Skin epidermis (tissue), 12 donors: ENCODE data around the gene ARHGAP24.
"Not testable (repeated sequence)": the region's sequence is repeated elsewhere in the genome, so short reads cannot be mapped to it uniquely, and the experiment has no call there.

Experiments
- H3K27ac ChIP-seq, 21 experiments: fragments of 200-600 bp; sonication (generic) in 11 of 21; one replicate each; pipeline ENCODE4 v1.5.0; 2020; ENCODE audit warnings: mild to moderate bottlenecking in 3 of 21, inconsistent platforms in 2 of 21, moderate library complexity in 2 of 21
- H3K4me3 ChIP-seq, 7 experiments: fragments of 200-600 bp; sonication (generic) in 2 of 7; one replicate each; pipeline ENCODE4 v1.5.0; 2020; ENCODE audit warnings: inconsistent platforms in 2 of 7, mild to moderate bottlenecking in 2 of 7, moderate library complexity in 1 of 7

ARHGAP24 gene

DNA sequence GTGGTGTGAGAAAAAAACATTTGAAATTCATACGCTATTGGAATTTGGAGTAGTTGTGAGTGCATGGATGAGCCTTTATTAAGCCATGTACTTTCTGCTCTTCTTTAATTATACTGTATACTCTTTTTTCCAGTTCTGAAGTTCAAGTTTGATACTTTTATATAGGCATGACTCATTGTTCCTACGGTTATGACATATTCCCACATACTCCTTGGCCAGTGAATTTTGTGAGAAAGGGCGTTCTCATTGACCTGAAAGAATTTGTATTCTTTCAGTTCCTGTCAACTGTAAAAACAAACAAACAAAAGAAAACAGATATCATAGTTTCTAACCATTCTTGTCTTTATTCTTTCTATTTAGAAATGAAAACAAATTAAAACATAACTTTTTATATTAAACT lies 477.6 kb downstream of the ARHGAP24 start:
- H3K4me3 ChIP-seq: no peak overlapping the region
- no peak overlapping the region for H3K27ac ChIP-seq

DNA sequence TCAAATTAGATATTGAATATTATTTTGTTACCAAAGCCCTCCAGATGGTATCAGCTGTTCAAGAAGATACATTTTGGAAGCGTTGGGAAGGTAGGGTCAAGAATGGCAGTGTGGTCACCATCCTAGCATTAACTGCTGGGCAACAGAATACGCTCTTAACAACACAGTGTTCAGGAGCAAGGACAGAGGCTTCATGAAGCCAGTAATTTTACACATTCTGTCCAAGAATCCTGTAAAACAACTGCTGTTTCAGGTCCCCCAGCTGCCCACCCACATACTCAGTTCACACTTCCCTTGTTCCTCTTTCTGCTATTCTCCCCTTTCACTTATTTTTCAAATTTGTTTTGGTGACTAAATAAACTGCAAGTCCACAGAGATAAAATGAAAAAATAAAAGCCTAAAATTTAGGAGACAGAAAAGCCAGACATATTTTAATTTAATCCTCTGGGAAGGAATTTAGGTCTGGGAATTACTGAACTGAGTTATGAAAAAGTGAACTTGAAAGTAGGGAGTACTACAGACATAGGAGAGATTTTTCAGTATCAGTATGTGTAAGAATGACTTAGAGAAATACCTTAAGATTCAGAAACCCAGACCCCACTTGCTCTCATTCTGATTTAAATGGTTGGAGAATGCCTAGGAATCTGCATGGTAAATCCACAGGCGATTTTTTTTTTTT lies 478.2 kb downstream of the ARHGAP24 start:
- H3K4me3 ChIP-seq: no peak overlapping the region
- no peak overlapping the region for H3K27ac ChIP-seq

DNA sequence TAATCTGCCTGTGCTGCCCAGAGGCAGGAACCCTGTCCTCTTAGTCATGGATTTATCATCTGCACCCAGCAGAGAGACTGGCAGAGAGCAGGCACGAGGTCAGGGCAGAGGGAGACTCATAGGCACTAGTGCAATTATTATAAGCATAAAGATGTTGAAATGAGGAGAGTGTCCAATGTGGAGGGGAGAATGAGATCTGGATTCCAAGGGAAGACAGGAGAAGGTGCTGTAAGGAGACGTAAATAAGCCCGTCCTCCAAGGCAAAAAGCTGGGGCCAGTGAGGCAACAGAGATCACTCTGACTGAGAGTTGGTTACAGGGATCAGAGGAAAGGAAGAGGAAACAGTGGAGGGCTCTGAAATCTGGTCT lies 478.7 kb downstream of the ARHGAP24 start:
- Histone ChIP-seq H3K4me3 (no peak overlapping the region), H3K27ac (no peak overlapping the region)

DNA sequence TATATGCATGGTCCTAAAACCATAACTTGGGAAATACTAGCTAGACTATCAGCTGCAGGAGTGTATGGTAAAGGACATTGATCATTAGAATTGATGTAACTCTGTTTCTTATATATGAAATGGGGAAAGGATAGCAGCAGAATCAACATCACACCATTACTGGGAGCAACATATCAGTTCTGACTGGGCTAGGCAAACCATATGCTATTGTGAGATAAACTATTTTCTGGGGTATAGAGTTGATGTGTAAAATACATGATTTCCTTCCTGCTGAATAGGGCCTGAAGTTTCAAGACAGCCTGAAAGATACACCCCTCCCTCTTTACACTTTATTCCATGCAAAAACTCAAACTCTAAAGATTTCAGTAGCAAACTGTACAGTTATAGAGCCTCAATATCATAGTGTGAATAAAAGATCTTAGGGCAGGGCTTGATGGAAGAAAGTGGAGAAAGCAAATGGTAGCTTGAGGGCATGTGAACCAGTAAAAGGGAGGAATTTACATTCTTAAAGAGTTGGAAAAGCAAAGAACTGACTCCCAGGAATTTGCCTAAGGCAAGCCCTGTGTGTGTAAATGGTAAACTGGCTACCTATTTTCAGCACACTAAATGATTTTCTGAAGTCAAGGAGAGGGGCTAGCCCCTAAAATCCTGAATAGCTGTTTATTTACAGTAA lies 480.8 kb downstream of the ARHGAP24 start:
- Histone ChIP-seq H3K27ac (no peak overlapping the region), H3K4me3 (no peak overlapping the region)

DNA sequence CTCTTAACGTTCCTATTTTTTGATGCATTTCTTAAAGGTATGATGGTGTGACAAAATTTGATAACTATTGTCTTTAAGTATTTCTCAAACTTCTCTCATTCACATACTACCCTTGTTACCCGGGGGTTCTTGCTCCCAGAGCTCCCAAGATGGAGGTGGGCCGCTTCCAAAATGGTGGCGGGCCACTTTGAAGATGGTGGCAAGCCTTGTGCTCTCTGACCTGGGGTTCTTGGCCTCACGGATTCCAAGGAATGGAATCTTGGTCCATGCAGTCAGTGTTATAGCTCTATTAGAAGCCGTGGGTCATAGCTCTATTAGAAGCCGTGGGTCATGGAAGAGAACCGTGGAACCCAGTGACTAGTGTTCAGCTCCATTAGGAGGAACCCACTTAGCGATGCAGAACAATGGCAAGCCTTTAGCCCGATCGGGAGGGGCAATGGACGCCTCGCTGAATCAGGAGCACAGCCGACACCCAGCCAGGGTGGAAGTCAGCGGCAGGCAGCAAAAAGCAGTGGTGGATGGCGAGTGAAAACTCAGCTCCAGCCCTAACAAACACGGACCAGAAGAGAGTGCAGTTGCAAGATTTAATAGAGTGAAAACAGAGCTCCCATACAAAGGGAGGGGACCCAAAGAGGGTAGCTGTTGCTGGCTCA lies 481.5 kb downstream of the ARHGAP24 start:
- H3K27ac ChIP-seq: no peak overlapping the region
- no peak overlapping the region for H3K4me3 ChIP-seq

DNA sequence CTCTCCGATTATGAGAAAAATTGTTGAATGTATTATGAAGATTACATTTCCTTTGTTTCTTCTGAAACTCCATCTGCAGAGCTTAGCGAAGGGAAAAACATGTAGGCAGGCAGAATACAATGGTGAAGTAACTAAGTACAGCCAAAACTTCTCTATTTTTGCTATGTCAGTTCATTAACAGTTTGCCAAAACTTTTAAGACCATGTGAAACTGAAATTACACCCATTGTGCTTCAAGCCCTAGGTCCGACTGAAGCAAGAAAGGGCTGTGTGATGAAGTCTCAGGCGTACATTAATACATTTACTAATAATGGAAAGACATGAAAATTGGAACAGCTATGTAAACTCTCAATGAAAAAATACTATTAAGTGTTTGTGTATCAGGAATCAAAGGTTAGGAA lies 486.9 kb downstream of the ARHGAP24 start:
- H3K27ac ChIP-seq: no peak overlapping the region
- no peak overlapping the region for H3K4me3 ChIP-seq

DNA sequence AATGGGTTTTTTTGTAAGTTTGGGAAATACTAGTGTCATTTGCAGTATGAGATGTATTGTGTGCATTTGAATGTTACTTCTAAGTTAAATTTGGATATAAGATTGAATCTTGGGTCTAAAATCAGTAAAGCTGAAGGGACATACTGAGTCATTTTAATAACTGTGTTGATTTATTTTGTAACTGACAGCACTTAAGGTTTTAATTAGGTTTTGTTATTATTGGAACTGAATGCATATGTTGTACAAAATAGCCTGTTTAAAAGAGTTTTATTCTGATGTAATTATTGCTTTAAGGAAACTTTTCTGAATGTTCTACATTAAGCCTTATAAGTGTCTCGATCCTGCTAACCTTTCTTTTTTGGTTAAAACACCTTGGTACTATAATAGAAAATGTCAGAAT lies 488.3 kb downstream of the ARHGAP24 start:
- H3K4me3 ChIP-seq: no peak overlapping the region
- no peak overlapping the region for H3K27ac ChIP-seq

DNA sequence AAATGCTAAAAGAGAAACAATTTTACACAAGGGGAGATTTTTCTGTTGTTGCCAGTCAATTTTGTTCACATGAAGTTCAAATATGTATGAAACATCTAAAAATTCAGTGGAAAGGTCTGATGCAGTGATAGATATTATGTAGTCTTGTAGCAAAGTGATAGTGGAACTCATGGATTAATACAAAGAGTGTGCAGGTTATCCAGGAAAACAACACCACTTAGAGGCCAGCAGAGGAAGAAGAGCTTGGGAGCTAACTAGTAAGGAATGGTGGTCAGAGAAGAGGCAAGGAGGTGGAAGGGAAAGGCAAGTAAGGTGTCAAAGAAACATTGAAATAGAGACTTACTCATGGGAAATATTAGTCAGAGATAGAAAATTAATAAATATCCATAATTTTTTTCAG lies 489.3 kb downstream of the ARHGAP24 start:
- H3K4me3 ChIP-seq: no peak overlapping the region
- H3K27ac ChIP-seq: no peak overlapping the region

DNA sequence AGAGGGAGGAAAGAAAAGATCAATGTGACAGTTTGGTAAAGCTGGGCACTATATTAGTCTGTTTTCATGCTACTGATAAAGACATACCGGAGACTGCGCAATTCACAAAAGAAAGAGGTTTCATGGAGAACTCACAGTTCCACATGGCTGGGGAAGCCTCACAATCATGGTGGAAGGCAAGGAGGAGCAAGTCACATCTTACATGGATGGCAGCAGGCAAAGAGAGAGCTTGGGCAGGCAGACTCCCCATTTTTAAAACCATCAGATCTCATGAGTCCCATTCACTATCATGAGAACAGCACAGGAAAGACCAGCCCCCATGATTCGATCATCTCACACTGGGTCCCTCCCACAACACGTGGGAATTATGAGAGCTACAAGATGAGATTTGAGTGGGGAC lies 490.1 kb downstream of the ARHGAP24 start:
- H3K27ac ChIP-seq: peak overlapping the region in 2 of 21 experiments; percentile 9 to 15

DNA sequence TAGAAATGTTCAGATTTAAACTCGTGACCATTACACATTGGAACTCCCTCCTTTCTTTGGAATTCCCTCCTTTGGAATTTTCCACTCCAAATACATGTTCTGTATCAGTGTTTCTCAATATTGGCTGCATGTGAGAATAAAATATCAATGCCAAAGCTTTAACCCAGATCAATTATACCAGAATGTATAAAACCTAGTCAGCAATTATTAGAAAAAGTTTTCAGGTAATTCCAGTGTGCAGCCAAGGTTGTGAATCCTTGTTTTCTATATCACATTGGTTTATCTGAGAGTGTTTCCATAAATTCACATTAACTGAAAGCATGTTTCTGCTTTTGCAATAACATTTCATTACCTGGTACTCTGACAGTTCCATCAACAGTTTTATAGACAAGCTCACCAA lies 490.6 kb downstream of the ARHGAP24 start:
- Histone ChIP-seq H3K27ac (peak overlapping the region in 2 of 21 experiments; percentile 14 to 57), H3K4me3 (no peak overlapping the region)

More for the DNA sequence above, 490.1 kb downstream of the ARHGAP24 start:
- H3K4me3 ChIP-seq: not testable (repeated sequence)

DNA sequence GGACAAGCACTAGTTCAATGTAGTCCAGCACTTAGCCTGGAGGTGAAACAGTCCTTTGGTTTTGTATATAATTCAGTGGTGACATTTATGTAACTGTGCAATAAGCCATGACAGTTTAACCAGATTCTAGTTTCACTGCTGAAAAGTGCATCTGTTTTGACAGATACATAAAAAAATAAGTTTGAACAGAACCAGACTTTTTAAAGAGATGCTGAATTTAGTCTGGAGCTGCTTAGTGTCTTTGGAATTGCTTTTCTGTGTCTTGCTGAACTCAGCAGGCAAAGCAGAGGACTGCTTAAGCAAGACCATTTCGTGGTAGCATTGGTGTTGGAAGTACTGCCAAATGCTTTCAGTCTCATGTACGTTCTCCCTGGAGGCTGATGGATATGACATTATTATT lies 491.4 kb downstream of the ARHGAP24 start:
- Histone ChIP-seq H3K27ac (peak overlapping the region in 3 of 21 experiments; percentile 14 to 57 (median 14)), H3K4me3 (no peak overlapping the region)

DNA sequence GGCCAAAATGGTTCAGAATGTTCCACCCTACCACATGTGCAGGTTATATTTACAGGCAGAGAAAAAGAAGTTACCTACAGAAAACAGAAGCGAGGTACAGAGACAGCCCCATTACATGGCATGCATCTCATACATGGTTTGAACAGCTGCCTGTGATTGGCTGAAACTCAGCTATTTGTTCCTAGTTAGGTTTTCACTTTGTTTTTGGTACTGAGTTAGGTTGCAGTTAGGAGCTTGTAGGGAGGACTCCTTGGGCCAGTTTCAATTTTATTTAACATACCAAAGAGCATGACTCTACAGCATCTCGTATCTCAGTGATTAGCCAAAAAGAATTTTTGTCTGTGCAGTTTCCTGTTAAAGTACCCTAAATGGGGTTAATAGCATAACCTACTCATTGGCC lies 492.9 kb downstream of the ARHGAP24 start:
- Histone ChIP-seq H3K27ac (peak overlapping the region in 2 of 21 experiments; percentile 7 to 22), H3K4me3 (no peak overlapping the region)

DNA sequence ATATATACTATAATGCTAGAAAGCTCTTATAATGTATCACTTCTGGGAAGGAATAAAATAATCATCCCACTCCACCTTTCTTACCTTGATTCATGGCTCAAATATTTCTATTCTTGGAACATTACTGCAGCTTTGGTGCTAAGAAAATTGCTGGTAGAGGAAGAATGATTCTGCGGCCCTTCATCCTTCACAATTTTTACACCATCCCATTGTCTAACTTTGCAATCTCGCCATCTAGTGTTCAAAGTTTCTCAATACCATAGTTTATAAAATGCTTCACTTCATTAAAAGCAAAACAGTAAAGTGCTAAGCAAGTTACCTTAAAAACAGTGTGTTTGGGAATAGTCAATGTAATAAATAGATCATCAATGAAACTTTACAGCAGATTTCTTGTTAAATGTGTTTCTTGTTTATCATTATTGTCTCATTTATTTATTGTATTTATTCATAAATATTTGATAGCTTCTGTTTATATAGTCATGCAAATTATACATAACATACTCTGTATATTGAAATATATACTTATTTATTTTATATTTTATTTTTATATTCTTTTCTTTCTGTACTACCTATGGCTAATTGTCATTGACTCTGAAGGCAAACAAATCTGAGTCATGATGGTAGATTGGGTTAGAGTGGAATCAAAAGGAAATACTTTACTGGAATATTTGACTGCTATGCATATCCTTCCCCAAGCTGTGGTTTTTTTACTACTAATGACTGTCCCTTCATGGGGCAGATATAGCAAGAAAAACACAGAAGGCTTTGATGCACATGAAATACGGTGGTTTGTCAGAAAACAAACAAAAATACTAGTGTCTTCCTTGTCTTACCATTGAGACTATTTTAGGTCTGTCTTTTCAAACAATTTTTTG lies 494.2 kb downstream of the ARHGAP24 start:
- H3K4me3 ChIP-seq: no peak overlapping the region
- H3K27ac ChIP-seq: no peak overlapping the region

DNA sequence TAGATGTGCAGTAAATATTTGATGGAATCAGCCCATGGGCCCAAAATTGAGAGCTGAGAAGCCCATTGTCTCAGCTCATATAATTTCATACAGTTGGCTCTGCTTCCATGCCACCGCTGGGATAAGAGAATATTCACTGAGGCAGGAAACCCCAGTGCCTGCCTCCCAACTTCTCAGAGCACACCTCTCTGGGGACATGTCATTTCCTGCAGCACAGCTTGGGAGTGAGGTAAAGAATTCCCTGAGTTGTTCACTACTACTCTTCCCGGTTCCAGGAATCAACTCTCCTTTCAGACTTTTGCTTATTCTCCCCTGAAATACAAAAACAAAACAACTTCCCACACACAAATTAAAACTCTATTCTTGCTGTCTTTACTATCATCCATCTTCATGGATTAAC lies 495.6 kb downstream of the ARHGAP24 start:
- Histone ChIP-seq H3K27ac (no peak overlapping the region), H3K4me3 (no peak overlapping the region)

DNA sequence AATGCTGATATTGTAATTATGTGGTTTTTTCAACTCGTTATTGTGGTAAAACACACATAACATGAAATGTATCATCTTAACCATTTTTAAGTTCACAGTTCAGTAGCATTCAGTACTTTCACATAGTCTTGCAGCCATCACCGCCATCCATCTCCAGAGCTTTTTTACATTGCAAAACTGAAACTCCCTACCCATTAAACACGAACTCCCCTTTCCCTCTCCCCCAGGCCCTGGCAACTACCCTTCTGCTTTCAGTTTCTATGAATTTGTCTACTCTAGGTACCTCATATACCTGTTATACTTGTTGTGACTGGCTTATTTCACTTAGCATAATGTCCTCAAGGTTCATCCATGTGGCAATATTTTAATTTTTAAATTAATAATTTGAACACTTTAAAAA lies 504.3 kb downstream of the ARHGAP24 start:
- Histone ChIP-seq H3K4me3 (no peak overlapping the region), H3K27ac (no peak overlapping the region)

DNA sequence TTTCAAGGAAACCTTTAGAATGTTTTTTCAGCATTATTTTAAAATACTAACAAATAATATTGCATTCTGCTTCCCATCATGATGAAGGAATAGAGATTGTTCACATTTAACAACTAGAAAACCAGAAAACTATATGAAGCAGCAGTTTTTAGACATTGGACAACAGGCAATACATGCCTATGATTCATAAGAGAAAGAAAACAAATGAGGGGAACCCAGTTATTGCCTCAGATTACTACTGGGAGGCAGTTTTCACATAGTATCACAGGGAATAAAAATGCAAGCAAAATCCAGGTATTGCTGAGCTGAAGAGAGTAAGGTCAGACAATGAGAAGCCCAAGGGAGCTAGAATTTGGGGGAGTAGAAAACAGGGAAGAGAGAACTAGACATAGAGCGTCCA lies 511.3 kb downstream of the ARHGAP24 start:
- Histone ChIP-seq H3K4me3 (no peak overlapping the region), H3K27ac (no peak overlapping the region)

DNA sequence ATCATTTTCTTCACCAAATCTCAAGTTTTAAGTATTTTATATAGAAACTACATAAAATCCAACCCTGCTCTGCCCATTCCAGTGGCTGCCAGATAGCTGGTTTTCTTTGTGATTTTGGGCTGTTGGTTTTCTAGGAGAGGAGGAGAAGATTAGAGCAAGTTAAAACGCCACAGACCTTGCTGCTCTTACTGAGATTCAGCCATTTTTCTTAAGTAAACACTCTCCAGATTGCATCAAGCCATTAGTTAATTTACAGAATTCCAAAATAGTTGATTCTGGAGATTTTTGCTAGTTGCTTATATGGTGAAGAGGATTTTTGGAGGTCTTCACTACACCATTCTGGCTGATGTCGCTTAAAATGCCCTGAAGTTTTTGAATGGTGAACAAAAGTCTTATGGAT lies 518.7 kb downstream of the ARHGAP24 start:
- no peak overlapping the region for H3K27ac ChIP-seq

DNA sequence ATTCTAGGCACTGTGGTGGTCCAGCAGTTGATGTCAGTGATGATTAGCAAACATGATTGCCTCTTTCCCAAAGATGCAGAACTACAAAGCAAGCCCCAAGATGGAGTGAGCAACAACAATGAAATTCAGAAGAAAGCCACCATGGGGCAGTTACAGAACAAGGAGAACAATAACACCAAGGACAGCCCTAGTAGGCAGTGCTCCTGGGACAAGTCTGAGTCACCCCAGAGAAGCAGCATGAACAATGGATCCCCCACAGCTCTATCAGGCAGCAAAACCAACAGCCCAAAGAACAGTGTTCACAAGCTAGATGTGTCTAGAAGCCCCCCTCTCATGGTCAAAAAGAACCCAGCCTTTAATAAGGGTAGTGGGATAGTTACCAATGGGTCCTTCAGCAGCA lies 519.6 kb downstream of the ARHGAP24 start:
- no peak overlapping the region for H3K4me3 ChIP-seq
- H3K27ac ChIP-seq: no peak overlapping the region

More for the DNA sequence above, 518.7 kb downstream of the ARHGAP24 start:
- no peak overlapping the region for H3K4me3 ChIP-seq

DNA sequence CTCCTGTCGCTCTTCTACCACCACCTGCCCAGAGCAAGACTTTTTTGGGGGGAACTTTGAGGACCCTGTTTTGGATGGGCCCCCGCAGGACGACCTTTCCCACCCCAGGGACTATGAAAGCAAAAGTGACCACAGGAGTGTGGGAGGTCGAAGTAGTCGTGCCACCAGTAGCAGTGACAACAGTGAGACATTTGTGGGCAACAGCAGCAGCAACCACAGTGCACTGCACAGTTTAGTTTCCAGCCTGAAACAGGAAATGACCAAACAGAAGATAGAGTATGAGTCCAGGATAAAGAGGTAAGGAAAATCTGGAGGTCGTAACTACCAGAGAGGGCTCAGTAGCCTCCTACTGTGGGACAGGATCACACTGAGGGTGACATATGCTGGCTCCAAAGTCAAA lies 520.4 kb downstream of the ARHGAP24 start:
- H3K4me3 ChIP-seq: no peak overlapping the region
- no peak overlapping the region for H3K27ac ChIP-seq

DNA sequence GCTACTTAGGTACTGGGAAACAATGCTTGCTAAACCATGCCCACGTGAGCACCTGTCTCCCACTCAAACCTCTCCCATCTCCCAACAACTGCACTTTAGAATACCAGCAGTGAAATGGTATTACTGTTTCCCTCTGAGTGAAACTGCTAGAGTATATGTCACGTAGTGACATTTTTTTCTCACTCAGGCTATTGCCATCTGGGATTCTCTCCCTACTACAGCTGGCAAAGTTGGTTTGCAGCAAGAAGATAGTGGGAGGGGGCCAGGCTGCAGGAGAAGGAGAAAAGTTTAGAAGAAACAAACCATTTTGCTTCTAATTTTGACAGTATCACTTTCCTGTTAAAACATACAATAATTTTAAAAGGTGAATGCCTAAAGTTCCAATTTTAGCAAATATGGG lies 526.6 kb downstream of the ARHGAP24 start:
- Histone ChIP-seq H3K27ac (no peak overlapping the region), H3K4me3 (no peak overlapping the region)
